Body of pancreas (tissue), 4 donors: ENCODE results near the gene FAM200A.
"Not testable (repeated sequence)": the region's sequence is repeated elsewhere in the genome, so short reads cannot be mapped to it uniquely, and the experiment has no call there.

Experiments used
- POLR2A ChIP-seq, 3 donors: fragments of 450-650 bp; IDR thresholded peaks; one replicate each; pipeline ENCODE4 v1.6.1; 2016; ENCODE audit warnings: antibody characterized with exemption in 3 of 3, mild to moderate bottlenecking in 2 of 3
- TF ChIP-seq, protein P1 (sequence below), 7 experiments: fragments of 450-650 bp in 4 of 7; fragments of 200-600 bp in 3 of 7; sonication (generic) in 3 of 7; IDR thresholded peaks; one replicate each; pipeline ENCODE4 v1.5.1; 2016 to 2019; ENCODE audit warnings: antibody characterized with exemption in 7 of 7

DNA sequence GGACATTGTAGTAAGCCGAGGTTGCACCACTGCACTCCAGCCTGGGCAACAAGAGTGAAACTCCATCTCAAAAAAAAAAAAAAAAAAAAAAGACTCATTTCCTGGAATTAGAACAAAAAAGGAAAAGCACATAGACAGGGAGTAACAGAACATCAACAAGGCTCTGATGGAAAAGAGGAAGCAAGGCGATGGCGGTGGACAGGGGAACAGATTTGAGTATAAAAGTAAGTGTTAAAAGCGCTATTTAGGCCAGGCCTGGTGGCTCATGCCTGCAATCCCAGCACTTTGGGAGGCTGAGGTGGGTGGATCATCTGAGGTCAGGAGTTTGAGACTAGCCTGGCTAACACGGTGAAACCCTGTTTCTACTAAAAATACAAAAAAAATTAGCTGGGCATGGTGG lies 6.6 kb downstream of the FAM200A start:
- TF ChIP-seq POLR2A (IDR thresholded peaks at IDR 0.05) = not testable (repeated sequence)
- TF ChIP-seq, protein P1, sequence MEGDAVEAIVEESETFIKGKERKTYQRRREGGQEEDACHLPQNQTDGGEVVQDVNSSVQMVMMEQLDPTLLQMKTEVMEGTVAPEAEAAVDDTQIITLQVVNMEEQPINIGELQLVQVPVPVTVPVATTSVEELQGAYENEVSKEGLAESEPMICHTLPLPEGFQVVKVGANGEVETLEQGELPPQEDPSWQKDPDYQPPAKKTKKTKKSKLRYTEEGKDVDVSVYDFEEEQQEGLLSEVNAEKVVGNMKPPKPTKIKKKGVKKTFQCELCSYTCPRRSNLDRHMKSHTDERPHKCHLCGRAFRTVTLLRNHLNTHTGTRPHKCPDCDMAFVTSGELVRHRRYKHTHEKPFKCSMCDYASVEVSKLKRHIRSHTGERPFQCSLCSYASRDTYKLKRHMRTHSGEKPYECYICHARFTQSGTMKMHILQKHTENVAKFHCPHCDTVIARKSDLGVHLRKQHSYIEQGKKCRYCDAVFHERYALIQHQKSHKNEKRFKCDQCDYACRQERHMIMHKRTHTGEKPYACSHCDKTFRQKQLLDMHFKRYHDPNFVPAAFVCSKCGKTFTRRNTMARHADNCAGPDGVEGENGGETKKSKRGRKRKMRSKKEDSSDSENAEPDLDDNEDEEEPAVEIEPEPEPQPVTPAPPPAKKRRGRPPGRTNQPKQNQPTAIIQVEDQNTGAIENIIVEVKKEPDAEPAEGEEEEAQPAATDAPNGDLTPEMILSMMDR (IDR thresholded peaks at IDR 0.05) = not testable (repeated sequence)
